ENCODE results near the gene SASH1. TPM values are rescaled to one million over a fixed set of nuclear protein-coding genes. Genes with fewer than 3 reads are reported as not detected.

SASH1 gene
- total and polyA plus RNA-seq, 9 donors, result 8.6 to 35.2 (median 18.2) TPM

DNA sequence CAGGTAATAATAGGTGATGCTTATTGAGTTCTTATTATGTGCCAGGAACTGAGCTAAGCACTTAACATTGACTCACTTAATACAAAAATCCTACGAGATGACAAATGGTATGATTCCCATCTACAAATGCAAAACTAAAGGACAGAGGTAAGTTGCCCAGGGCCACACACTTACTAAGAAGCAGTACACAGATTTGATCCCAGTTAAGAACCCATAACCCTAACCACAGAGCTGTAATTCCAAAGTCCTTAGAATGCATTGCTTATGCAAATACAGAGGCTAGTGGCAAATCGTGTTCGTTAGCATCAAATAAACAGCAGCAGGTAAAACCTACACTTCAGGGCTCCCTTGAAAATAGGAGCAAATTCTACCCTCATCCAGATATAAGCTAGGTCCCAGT lies 104.0 kb downstream of the SASH1 start:
- Histone ChIP-seq H3K27me3 (no peaks in the 10 kb centered on the region), H3K9me3 (no peaks in the 10 kb centered on the region), H3K36me3 (no peaks in the 10 kb centered on the region), H3K4me1 (ENCODE audit: insufficient read depth) (no peaks in the 10 kb centered on the region), H3K27ac (no peak overlapping the region), H3K4me3 (no peak overlapping the region)
- DNase-seq, result no peak
- 92 to 94% (median 93%) methylated on average over 3 of the region's 3 CpGs for WGBS, 3 donors
- intact Hi-C loops (cut with DNase I), result no loop called here
- TF ChIP-seq, protein P1, sequence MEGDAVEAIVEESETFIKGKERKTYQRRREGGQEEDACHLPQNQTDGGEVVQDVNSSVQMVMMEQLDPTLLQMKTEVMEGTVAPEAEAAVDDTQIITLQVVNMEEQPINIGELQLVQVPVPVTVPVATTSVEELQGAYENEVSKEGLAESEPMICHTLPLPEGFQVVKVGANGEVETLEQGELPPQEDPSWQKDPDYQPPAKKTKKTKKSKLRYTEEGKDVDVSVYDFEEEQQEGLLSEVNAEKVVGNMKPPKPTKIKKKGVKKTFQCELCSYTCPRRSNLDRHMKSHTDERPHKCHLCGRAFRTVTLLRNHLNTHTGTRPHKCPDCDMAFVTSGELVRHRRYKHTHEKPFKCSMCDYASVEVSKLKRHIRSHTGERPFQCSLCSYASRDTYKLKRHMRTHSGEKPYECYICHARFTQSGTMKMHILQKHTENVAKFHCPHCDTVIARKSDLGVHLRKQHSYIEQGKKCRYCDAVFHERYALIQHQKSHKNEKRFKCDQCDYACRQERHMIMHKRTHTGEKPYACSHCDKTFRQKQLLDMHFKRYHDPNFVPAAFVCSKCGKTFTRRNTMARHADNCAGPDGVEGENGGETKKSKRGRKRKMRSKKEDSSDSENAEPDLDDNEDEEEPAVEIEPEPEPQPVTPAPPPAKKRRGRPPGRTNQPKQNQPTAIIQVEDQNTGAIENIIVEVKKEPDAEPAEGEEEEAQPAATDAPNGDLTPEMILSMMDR (IDR thresholded peaks at IDR 0.05), result no peak
- TF ChIP-seq EP300 (IDR thresholded peaks at IDR 0.05), result no peak
- no peak for TF ChIP-seq POLR2A (IDR thresholded peaks at IDR 0.05)

DNA sequence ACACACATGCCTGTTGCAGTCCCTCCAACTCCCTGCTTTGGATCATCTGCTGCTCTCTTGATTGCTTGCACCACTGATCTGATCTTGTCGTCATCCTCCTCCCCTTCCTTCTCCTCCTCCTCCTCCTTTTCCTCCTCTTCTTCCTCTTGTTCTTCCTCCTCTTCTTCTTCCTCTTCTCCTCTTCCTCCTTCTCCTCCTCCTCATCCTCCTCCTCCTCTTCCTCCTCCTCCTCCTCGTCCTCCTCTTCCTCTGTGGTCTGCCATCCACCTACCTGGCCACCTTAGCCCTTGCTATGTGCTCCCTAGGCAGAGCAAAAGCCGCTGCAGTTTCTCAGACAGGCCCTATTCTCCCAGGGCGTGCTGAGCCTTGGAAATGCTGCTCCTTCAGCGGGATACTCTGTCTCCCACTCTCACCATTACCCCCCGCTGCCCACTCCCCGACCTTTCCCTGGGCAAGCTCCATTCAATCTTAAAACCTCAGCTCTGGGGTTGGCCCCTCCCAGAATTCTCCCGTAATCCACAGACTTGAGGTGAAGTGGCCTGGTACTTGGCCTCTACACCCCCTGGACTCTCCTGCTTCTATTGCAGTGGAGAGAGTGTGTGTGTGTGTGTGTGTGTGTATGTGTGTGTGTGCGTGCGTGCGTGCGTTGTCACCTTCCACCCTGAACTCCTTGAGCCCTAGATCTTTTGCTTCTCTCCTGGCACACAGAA lies 105.0 kb downstream of the SASH1 start:
- 89 to 94% (median 91%) methylated on average over 12 of the region's 12 CpGs for WGBS, 3 donors
- no peak overlapping the region for H3K4me3 ChIP-seq

DNA sequence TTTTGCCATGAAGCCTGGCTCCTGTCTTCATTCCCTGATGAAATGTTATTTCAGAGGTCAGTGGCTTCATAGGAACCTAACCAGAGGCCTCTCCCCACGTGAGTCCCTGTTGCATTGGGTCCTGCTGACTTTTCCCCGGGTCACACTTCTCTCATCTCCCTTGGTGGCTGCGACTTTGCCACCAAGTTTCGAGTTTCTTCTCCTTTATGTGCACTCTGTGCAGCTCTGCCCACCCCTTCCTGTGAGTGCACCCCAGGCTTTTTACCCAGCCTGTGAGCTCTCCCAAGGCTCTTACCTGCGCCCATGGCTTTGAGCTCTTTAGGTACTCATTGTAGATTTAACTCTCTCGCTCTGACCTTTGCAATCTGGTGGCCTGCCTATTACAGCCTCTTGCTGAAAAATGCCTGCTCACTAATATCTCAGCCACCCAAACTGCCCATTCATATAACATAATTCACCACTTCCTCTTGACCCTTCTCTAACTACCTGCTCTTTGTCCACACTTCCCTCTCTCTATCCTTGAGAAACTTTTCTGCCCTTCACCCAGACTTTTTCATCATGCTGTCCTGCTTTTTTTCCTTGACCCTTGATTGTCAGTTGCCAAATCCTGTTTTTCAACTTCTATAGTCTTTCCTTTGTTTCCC lies 105.9 kb downstream of the SASH1 start:
- intact Hi-C loops (cut with DNase I), result no loop called here
- 88 to 96% (median 94%) methylated on average over 6 of the region's 6 CpGs for WGBS, 3 donors

More for the DNA sequence above, 105.0 kb downstream of the SASH1 start:
- Histone ChIP-seq H3K27ac (no peak overlapping the region), H3K27me3 (no peaks in the 10 kb centered on the region), H3K9me3 (no peaks in the 10 kb centered on the region), H3K4me1 (ENCODE audit: insufficient read depth) (no peaks in the 10 kb centered on the region), H3K36me3 (no peaks in the 10 kb centered on the region)
- no peak for TF ChIP-seq POLR2A (IDR thresholded peaks at IDR 0.05)
- TF ChIP-seq EP300 (IDR thresholded peaks at IDR 0.05), result no peak
- TF ChIP-seq, protein P1 (IDR thresholded peaks at IDR 0.05), result no peak
- intact Hi-C loops (cut with DNase I), result no loop called here
- DNase-seq, result no peak

DNA sequence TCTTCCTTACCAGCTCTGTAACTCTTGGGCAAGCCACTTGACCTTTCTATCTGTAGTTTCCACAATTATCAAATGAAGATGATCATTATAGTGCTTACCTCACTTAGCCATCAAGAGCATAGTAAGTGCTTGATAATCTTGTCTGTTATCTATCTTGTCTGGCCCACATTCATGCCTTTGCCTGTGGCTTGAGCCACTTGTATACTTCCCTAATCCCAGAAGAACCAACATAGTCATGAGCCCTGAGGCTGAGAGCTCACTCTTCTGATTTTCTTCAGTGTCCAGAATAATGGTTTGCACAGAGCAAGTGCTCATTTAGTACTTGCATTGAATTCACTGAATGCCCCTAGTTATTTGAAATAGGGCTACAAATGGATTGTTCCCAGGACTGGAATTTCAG lies 108.2 kb downstream of the SASH1 start:
- H3K36me3 ChIP-seq, result no peaks in the 10 kb centered on the region
- no peak for DNase-seq
- no peaks in the 10 kb centered on the region for H3K9me3 ChIP-seq
- no peak overlapping the region for H3K27ac ChIP-seq
- TF ChIP-seq EP300 (IDR thresholded peaks at IDR 0.05) (no peak), POLR2A (IDR thresholded peaks at IDR 0.05) (no peak)
- TF ChIP-seq, protein P1 (IDR thresholded peaks at IDR 0.05), result no peak
- H3K4me1 ChIP-seq (ENCODE audit: insufficient read depth), result no peaks in the 10 kb centered on the region
- H3K4me3 ChIP-seq, result no peak overlapping the region
- H3K27me3 ChIP-seq, result no peaks in the 10 kb centered on the region
- intact Hi-C loops (cut with DNase I), result no loop called here

More for the DNA sequence above, 105.9 kb downstream of the SASH1 start:
- TF ChIP-seq POLR2A (IDR thresholded peaks at IDR 0.05) (no peak), EP300 (IDR thresholded peaks at IDR 0.05) (no peak)
- TF ChIP-seq, protein P1 (IDR thresholded peaks at IDR 0.05), result no peak
- Histone ChIP-seq H3K9me3 (no peaks in the 10 kb centered on the region), H3K27me3 (no peaks in the 10 kb centered on the region), H3K4me1 (ENCODE audit: insufficient read depth) (no peaks in the 10 kb centered on the region), H3K36me3 (no peaks in the 10 kb centered on the region), H3K27ac (no peak overlapping the region), H3K4me3 (no peak overlapping the region)
- no peak for DNase-seq

Measured in ovary (tissue), 9 donors.